ENCODE data around the gene KCNMB1.

DNA sequence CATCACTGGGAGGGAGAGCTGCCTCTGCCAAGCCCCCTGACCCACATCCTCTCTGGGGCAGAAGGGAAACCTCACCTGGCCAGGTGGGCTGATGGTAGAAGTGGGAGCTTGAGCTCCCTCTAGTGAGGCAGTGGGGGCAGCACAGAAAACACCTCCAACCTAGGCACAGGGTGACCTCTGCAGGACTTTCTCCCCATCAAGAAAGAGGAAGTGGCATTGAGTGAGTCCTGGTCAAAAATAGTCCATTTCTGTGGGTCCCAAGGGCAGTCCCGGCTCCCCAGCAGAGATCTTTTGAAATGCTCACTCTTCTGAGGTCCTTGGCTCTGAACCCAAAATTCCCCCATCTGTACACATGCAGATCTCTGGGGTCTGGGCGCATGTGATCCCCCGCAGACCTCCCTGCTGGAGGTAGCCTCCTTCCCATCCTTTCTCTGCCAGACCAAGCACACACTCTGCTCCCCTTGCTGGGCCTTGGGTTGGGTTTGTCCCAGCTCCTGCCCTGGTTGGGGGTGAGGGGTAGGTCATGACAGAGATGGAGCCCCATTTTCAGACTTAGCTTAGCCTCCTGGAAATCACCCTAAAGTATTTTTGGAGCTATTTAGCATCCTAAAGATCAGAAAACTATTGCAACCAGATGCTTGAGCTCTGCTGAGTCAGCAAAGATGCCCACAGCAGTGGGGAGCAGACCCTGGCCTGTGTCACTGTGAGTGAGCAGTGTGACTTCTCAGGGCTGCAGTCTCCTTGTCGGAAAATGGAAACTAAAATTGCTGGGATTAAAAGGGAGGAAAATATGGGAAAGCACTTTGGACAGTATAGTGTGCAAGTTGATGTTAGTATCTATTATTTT, 50.0 kb downstream of the KCNMB1 start:
- TF ChIP-seq, protein P1, sequence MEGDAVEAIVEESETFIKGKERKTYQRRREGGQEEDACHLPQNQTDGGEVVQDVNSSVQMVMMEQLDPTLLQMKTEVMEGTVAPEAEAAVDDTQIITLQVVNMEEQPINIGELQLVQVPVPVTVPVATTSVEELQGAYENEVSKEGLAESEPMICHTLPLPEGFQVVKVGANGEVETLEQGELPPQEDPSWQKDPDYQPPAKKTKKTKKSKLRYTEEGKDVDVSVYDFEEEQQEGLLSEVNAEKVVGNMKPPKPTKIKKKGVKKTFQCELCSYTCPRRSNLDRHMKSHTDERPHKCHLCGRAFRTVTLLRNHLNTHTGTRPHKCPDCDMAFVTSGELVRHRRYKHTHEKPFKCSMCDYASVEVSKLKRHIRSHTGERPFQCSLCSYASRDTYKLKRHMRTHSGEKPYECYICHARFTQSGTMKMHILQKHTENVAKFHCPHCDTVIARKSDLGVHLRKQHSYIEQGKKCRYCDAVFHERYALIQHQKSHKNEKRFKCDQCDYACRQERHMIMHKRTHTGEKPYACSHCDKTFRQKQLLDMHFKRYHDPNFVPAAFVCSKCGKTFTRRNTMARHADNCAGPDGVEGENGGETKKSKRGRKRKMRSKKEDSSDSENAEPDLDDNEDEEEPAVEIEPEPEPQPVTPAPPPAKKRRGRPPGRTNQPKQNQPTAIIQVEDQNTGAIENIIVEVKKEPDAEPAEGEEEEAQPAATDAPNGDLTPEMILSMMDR (IDR thresholded peaks at IDR 0.05) = peak; percentile 16 to 60 (median 37)
- no peak for TF ChIP-seq POLR2A (IDR thresholded peaks at IDR 0.05)
